ENCODE results near the gene PSMB8. TPM values are rescaled to one million over a fixed set of nuclear protein-coding genes. Genes with fewer than 3 reads are reported as not detected.

PSMB8 gene
- total RNA-seq, 3 donors from 2014 or later (not counting 1 experiment from before 2014, with no cell fraction given), result 160 to 170 (median 161) TPM

DNA sequence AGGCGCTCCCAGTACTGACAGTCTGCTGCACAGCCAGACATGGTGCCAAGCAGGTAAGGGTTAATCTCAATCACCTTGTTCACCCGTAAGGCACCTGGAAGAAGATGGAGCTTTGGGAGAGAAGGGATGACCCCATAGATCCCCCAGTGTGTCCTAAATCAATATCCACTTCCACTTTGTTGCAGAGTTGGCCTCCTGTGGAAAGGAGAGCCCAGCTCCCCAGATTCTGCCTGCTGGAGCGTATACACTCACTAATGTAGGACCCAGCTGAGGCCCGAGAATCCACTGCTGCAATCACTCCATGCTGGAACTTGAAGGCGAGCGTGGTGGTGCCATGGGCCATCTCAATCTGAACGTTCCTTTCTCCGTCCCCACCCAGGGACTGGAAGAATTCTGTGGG, 1.2 kb downstream of the PSMB8 start:
- no peaks in the 10 kb centered on the region for H3K9me3 ChIP-seq (ENCODE audit: control insufficient read depth, insufficient read depth, low read length)
- peaks cover 56% of the 10 kb centered on the region for H3K36me3 ChIP-seq (ENCODE audit: control insufficient read depth, insufficient read depth, low read length)
- H3K27ac ChIP-seq (ENCODE audit: low read length), result peak overlapping the region; percentile 99
- peaks cover 76 to 84% of the 10 kb centered on the region in 2 donors for H3K4me1 Mint-ChIP-seq
- H3K4me1 ChIP-seq (ENCODE audit: control insufficient read depth, insufficient read depth, low read length), result peaks cover 67% of the 10 kb centered on the region
- H3K27me3 Mint-ChIP-seq (ENCODE audit: low read depth in 2 of 2), result no peaks in the 10 kb centered on the region
- 62% methylated on average over 8 of the region's 8 CpGs for WGBS (ENCODE audit: insufficient coverage)
- H3K36me3 Mint-ChIP-seq, result peaks cover 33% of the 10 kb centered on the region
- no peaks in the 10 kb centered on the region for H3K27me3 ChIP-seq (ENCODE audit: control insufficient read depth, insufficient read depth, low read length)
- intact Hi-C loops (cut with micrococcal nuclease), result loop anchor here (5.0 kb wide), 1 partner anchor 645 kb away; no protein-coding TSS in a partner anchor
- ATAC-seq, result no peak
- H3K27ac Mint-ChIP-seq, result peak overlapping the region; percentile 96 to 100
- TF ChIP-seq, protein P1, sequence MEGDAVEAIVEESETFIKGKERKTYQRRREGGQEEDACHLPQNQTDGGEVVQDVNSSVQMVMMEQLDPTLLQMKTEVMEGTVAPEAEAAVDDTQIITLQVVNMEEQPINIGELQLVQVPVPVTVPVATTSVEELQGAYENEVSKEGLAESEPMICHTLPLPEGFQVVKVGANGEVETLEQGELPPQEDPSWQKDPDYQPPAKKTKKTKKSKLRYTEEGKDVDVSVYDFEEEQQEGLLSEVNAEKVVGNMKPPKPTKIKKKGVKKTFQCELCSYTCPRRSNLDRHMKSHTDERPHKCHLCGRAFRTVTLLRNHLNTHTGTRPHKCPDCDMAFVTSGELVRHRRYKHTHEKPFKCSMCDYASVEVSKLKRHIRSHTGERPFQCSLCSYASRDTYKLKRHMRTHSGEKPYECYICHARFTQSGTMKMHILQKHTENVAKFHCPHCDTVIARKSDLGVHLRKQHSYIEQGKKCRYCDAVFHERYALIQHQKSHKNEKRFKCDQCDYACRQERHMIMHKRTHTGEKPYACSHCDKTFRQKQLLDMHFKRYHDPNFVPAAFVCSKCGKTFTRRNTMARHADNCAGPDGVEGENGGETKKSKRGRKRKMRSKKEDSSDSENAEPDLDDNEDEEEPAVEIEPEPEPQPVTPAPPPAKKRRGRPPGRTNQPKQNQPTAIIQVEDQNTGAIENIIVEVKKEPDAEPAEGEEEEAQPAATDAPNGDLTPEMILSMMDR (IDR thresholded peaks at IDR 0.05), result no peak
- peak overlapping the region; percentile 100 for H3K4me3 Mint-ChIP-seq
- DNase-seq, result peak in 1 of 2 donors; percentile 25
- H3K9me3 Mint-ChIP-seq, result no peaks in the 10 kb centered on the region
- H3K4me3 ChIP-seq (ENCODE audit: low read length), result peak overlapping the region; percentile 97

DNA sequence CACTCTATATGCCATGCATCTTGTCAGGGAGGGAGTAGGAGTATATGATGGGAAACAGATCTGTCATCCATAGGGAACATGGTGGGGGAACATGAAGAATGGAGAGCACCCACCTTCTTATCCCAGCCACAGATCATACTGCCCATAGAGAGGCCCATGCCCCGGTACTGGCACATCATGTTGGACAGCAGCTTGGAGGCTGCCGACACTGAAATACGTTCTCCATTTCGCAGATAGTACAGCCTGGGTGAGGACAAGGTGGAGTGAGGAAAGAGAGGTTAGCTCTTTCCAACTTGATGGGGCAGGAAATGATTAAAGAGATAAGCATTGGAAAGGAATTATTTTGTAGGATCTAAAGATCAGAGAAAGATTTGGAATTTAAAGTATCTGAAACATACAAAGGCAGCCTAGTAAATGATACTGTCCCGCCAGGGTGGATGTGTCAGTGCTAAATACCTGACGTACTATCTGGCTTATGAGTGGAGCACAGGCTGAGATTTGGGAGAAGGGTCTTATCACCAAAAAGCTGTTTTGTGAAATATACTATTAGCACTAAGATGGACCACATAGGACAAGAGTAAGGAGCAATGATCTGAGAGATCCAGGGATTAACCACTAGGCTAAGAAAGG, 1.7 kb downstream of the PSMB8 start:
- no peaks in the 10 kb centered on the region for H3K9me3 Mint-ChIP-seq
- no peaks in the 10 kb centered on the region for H3K27me3 Mint-ChIP-seq (ENCODE audit: low read depth in 2 of 2)
- H3K4me3 Mint-ChIP-seq, result peak overlapping the region; percentile 100
- Histone ChIP-seq H3K27ac (ENCODE audit: low read length) (no peak overlapping the region), H3K9me3 (ENCODE audit: control insufficient read depth, insufficient read depth, low read length) (no peaks in the 10 kb centered on the region), H3K27me3 (ENCODE audit: control insufficient read depth, insufficient read depth, low read length) (no peaks in the 10 kb centered on the region), H3K36me3 (ENCODE audit: control insufficient read depth, insufficient read depth, low read length) (peaks cover 53% of the 10 kb centered on the region), H3K4me3 (ENCODE audit: low read length) (no peak overlapping the region), H3K4me1 (ENCODE audit: control insufficient read depth, insufficient read depth, low read length) (peaks cover 66% of the 10 kb centered on the region)
- DNase-seq (no peak), ATAC-seq (no peak)
- TF ChIP-seq, protein P1 (IDR thresholded peaks at IDR 0.05), result no peak
- peaks cover 76 to 84% of the 10 kb centered on the region in 2 donors for H3K4me1 Mint-ChIP-seq
- WGBS (ENCODE audit: insufficient coverage), result 91% methylated on average over 6 of the region's 6 CpGs
- H3K36me3 Mint-ChIP-seq, result peaks cover 27% of the 10 kb centered on the region
- intact Hi-C loops (cut with micrococcal nuclease), result loop anchor here (5.0 kb wide), 1 partner anchor 645 kb away; no protein-coding TSS in a partner anchor
- peak overlapping the region; percentile 96 to 100 for H3K27ac Mint-ChIP-seq

- no peaks in the 10 kb centered on the region for H3K27me3 Mint-ChIP-seq (ENCODE audit: low read depth in 2 of 2)
- intact Hi-C loops (cut with micrococcal nuclease), result loop anchor here (5.0 kb wide), 1 partner anchor 643 kb away; no protein-coding TSS in a partner anchor
- Histone ChIP-seq H3K4me3 (ENCODE audit: low read length) (no peak overlapping the region), H3K27me3 (ENCODE audit: control insufficient read depth, insufficient read depth, low read length) (no peaks in the 10 kb centered on the region), H3K27ac (ENCODE audit: low read length) (peak overlapping the region; percentile 1), H3K4me1 (ENCODE audit: control insufficient read depth, insufficient read depth, low read length) (peaks cover 54% of the 10 kb centered on the region), H3K9me3 (ENCODE audit: control insufficient read depth, insufficient read depth, low read length) (no peaks in the 10 kb centered on the region), H3K36me3 (ENCODE audit: control insufficient read depth, insufficient read depth, low read length) (peaks cover 52% of the 10 kb centered on the region)
- H3K4me3 Mint-ChIP-seq, result peak overlapping the region; percentile 47
- DNase-seq (peak in 1 of 2 donors; percentile 61), ATAC-seq (no peak)
- TF ChIP-seq, protein P1 (IDR thresholded peaks at IDR 0.05), result no peak
- 26% methylated on average over 9 of the region's 9 CpGs for WGBS (ENCODE audit: insufficient coverage)
- peaks cover 71 to 84% of the 10 kb centered on the region in 2 donors for H3K4me1 Mint-ChIP-seq
- H3K27ac Mint-ChIP-seq, result peak overlapping the region; percentile 96 to 100
- no peaks in the 10 kb centered on the region for H3K9me3 Mint-ChIP-seq
- peaks cover 21% of the 10 kb centered on the region for H3K36me3 Mint-ChIP-seq
Measured at GRCh38 chr6:32840604-32841246, 3.1 kb downstream of the PSMB8 start.
